Testis (tissue), 2 donors: ENCODE results near the gene CTPS2.

Experiments
- POLR2A ChIP-seq: fragments of 450-650 bp; IDR thresholded peaks from one replicate; pipeline ENCODE4 v1.6.1; 2017; ENCODE audit warnings: antibody characterized with exemption, mild to moderate bottlenecking, moderate library complexity
- TF ChIP-seq, protein P1 (sequence below), 3 experiments: fragments of 450-650 bp in 2 of 3; fragments of 200-600 bp in 1 of 3; sonication (generic) in 1 of 3; IDR thresholded peaks; one replicate each; pipeline ENCODE4 v1.5.1; 2016 to 2019; ENCODE audit warnings: antibody characterized with exemption in 3 of 3, mild to moderate bottlenecking in 2 of 3, moderate library complexity in 1 of 3

DNA sequence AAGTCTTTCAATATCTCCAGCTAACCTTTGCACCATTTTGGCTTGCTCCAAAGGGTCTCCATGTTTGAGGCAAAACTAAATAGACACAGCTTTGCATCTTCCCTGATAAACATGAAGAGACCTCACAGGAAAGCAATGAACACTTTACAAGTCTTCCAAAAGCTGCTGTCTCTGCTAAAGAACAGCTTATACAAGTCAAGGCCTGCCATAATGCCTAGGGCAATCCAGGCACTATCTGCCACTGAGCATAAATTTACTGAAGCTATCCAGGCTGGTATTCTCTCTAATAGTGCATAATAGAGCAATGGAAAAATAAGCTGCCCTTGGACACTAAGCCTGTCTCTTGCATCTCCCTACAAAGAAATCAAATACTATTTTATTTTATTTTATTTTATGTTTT lies 122.6 kb downstream of the CTPS2 start:
- TF ChIP-seq, protein P1, sequence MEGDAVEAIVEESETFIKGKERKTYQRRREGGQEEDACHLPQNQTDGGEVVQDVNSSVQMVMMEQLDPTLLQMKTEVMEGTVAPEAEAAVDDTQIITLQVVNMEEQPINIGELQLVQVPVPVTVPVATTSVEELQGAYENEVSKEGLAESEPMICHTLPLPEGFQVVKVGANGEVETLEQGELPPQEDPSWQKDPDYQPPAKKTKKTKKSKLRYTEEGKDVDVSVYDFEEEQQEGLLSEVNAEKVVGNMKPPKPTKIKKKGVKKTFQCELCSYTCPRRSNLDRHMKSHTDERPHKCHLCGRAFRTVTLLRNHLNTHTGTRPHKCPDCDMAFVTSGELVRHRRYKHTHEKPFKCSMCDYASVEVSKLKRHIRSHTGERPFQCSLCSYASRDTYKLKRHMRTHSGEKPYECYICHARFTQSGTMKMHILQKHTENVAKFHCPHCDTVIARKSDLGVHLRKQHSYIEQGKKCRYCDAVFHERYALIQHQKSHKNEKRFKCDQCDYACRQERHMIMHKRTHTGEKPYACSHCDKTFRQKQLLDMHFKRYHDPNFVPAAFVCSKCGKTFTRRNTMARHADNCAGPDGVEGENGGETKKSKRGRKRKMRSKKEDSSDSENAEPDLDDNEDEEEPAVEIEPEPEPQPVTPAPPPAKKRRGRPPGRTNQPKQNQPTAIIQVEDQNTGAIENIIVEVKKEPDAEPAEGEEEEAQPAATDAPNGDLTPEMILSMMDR (IDR thresholded peaks at IDR 0.05), result no peak
- no peak for TF ChIP-seq POLR2A
